ENCODE results near the gene BMP7.

The BMP7 gene

DNA sequence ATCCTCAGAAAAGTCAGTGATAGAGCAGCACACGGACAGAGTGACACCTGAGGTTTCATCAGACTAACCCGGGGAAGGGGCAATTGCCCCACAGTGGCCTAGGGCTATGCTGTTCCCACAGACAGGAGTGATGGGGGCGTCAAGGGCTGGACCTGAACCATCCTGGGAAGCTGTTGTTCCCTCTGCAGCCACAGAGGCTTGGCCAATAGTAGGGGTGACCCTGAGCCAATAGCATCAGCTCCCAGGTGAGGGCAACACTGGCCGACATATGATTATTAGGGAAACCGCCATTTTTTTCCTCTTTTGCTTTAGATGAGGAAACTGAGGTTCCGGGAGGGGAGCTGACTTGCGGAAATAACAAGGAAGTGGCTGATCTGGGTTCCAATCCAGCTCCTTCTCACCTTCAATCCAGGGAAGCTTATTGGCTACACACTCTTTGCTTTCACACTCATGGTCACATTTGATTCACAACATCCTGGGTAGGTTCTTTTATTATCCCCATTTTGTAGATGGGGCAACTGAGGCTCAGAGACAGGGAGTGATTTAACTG, 126.0 kb downstream of the BMP7 start:
- TF ChIP-seq CTCF (IDR thresholded peaks at IDR 0.05; ENCODE audit: control insufficient read depth, extremely low read depth, insufficient read depth): no peak
- DNase-seq (ENCODE audit: low read depth): no peak
- H3K4me3 ChIP-seq (ENCODE audit: low read depth, low read length): no peak overlapping the region

- DNase-seq (ENCODE audit: low read depth): no peak
- H3K4me3 ChIP-seq (ENCODE audit: low read depth, low read length): no peak overlapping the region
- no peak for TF ChIP-seq CTCF (IDR thresholded peaks at IDR 0.05; ENCODE audit: control insufficient read depth, extremely low read depth, insufficient read depth)
Measured at GRCh38 chr20:57139342-57140093, 126.9 kb downstream of the BMP7 start.

DNA sequence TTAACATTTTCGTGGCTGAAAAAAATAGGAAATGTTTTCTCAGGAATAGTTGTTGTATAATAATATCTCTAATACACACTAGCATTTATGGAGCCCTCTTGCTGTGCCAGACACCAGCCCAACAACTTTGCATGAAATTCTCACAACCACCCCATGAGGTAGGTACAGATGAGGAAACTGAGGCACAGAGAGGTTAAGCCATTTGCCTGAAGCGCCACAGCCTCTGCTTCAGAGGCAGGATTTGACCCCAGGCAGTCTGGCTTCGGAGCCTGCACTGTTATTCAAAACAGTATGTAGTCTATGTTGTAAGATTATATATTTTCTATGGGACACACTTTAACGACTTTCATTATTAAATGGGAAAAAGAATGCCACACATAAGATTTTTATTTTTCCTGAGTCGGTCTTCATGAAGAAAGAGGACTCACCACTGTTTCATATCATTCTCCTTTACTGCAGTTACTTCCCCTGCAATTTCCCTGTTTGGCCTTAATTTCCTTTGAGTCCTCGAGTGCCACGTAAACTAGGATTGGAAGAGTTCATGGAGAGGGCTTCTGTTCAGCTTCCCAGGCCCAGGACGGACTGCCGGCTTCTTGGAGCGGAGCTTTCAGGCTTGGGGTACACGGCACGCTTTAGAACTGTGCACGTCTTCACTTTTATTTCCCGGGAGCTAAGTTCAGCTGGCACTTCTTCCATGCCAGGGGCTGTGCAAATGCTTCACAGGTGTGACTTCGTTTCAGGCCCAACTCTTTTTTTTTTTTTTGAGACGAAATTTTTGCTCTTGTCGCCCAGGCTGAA, 128.0 kb downstream of the BMP7 start:
- H3K4me3 ChIP-seq (ENCODE audit: low read depth, low read length): no peak overlapping the region
- DNase-seq (ENCODE audit: low read depth): no peak
- TF ChIP-seq CTCF (IDR thresholded peaks at IDR 0.05; ENCODE audit: control insufficient read depth, extremely low read depth, insufficient read depth): no peak

DNA sequence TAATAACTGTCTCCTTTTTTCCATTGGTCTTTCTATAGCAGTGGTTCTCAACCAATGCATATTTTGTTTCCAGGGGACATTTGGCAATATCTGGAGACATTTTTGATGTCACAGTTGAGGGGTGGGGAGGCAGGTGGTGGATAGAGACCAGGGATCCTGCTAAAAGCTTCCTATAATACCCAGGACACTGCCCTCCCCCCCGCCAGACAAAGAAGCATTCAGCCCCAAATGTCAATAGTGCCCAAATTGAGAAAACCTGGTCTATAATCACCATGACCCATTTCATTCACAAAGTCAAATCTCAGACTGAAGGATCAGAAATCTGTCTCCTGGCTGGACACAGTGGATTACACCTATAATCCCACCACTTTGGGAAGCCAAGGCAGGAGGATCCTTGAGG, 128.8 kb downstream of the BMP7 start:
- no peak overlapping the region for H3K4me3 ChIP-seq (ENCODE audit: low read depth, low read length)
- no peak for DNase-seq (ENCODE audit: low read depth)
- TF ChIP-seq CTCF (IDR thresholded peaks at IDR 0.05; ENCODE audit: control insufficient read depth, extremely low read depth, insufficient read depth): no peak

GRCh38 chr20:57136734-57137133, 129.7 kb downstream of the BMP7 start:
- DNase-seq (ENCODE audit: low read depth): no peak
- H3K4me3 ChIP-seq (ENCODE audit: low read depth, low read length): no peak overlapping the region
- TF ChIP-seq CTCF (IDR thresholded peaks at IDR 0.05; ENCODE audit: control insufficient read depth, extremely low read depth, insufficient read depth): no peak

GRCh38 chr20:57135875-57136274, 130.6 kb downstream of the BMP7 start:
- no peak for DNase-seq (ENCODE audit: low read depth)
- TF ChIP-seq CTCF (IDR thresholded peaks at IDR 0.05; ENCODE audit: control insufficient read depth, extremely low read depth, insufficient read depth): no peak
- no peak overlapping the region for H3K4me3 ChIP-seq (ENCODE audit: low read depth, low read length)

All from LNCaP clone FGC (cell line).